Measurements from ENCODE around the gene APOBEC3C. TPM values are rescaled to one million over a fixed set of nuclear protein-coding genes. Genes with fewer than 3 reads are reported as not detected.
A peak's percentile ranks its signal among the peaks of the same experiment; 100 is the strongest.
"Not testable (repeated sequence)": the region's sequence is repeated elsewhere in the genome, so short reads cannot be mapped to it uniquely, and the experiment has no call there.

Gene APOBEC3C
- total RNA-seq, 3 donors from 2014 or later (not counting 1 experiment from before 2014, with no cell fraction given) = 144 to 168 (median 155) TPM

DNA sequence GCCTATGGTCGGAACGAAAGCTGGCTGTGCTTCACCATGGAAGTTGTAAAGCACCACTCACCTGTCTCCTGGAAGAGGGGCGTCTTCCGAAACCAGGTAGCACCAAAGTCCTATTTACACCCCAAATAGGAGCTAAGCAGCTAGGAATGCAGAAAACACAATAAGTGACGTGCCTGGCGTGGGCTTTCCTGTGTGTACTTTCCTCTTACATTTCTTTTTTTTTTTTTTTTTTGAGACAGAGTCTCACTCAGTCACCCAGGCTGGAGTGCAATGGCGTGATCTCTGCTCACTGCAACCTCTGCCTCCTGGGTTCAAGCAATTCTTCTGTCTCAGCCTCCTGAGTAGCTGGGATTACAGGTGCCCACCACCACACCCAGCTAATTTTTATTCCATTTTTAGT lies 35.4 kb downstream of the APOBEC3C start:
- H3K9me3 ChIP-seq (ENCODE audit: control insufficient read depth, insufficient read depth, low read length); ATAC-seq; intact Hi-C loops (cut with micrococcal nuclease); H3K36me3 Mint-ChIP-seq; H3K4me3 Mint-ChIP-seq; H3K27me3 ChIP-seq (ENCODE audit: control insufficient read depth, insufficient read depth, low read length); H3K36me3 ChIP-seq (ENCODE audit: control insufficient read depth, insufficient read depth, low read length); DNase-seq; H3K27ac ChIP-seq (ENCODE audit: low read length); H3K9me3 Mint-ChIP-seq; H3K27me3 Mint-ChIP-seq (ENCODE audit: low read depth in 2 of 2); H3K27ac Mint-ChIP-seq; H3K4me3 ChIP-seq (ENCODE audit: low read length): not testable (repeated sequence)
- 89% methylated on average over 7 of the region's 7 CpGs for WGBS (ENCODE audit: insufficient coverage)
- peaks cover 23 to 37% of the 10 kb centered on the region in 2 donors for H3K4me1 Mint-ChIP-seq
- H3K4me1 ChIP-seq (ENCODE audit: control insufficient read depth, insufficient read depth, low read length) = peaks cover 12% of the 10 kb centered on the region

DNA sequence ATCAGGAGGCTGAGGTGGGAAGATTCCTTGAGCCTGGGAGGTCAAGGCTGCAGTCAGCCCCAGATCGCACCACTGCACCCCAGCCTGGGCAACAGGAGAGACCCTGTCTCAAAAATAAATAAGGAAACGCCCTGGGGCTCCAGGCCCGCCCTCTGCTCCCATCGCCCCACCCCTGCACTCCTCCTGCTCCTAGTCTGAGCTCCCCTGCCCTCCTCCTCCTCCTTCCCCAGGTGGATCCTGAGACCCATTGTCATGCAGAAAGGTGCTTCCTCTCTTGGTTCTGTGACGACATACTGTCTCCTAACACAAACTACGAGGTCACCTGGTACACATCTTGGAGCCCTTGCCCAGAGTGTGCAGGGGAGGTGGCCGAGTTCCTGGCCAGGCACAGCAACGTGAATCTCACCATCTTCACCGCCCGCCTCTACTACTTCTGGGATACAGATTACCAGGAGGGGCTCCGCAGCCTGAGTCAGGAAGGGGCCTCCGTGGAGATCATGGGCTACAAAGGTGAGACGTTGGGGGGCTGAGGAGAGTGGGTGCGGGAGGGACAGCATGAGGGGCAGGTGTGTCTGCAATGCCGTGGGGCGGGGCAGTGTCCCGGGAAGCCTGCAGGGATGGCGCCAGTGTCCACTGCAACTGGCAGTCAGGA lies 37.9 kb downstream of the APOBEC3C start:
- H3K27me3 ChIP-seq (ENCODE audit: control insufficient read depth, insufficient read depth, low read length); ATAC-seq; DNase-seq; H3K27ac Mint-ChIP-seq; H3K36me3 Mint-ChIP-seq; H3K9me3 ChIP-seq (ENCODE audit: control insufficient read depth, insufficient read depth, low read length); H3K27ac ChIP-seq (ENCODE audit: low read length); H3K9me3 Mint-ChIP-seq; H3K27me3 Mint-ChIP-seq (ENCODE audit: low read depth in 2 of 2); H3K36me3 ChIP-seq (ENCODE audit: control insufficient read depth, insufficient read depth, low read length); H3K4me3 ChIP-seq (ENCODE audit: low read length); H3K4me3 Mint-ChIP-seq; H3K4me1 ChIP-seq (ENCODE audit: control insufficient read depth, insufficient read depth, low read length); intact Hi-C loops (cut with micrococcal nuclease): not testable (repeated sequence)
- peaks cover 10 to 14% of the 10 kb centered on the region in 2 donors for H3K4me1 Mint-ChIP-seq
- WGBS (ENCODE audit: insufficient coverage) = 97% methylated on average over 15 of the region's 18 CpGs

DNA sequence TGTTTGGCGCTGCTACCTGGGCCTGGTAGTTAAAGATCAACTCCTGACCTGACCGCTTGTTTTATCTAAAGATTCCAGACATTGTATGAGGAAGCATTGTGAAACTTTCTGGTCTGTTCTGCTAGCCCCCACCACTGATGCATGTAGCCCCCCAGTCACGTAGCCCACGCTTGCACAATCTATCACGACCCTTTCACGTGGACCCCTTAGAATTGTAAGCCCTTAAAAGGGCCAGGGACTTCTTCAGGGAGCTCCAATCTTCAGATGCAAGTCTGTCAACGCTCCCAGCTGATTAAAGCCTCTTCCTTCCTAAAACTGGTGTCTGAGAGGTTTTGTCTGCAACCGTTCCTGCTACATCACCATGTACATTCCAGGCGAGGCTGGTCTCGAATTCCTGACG lies 41.6 kb downstream of the APOBEC3C start:
- DNase-seq = no peak
- Mint-ChIP-seq H3K27ac (no peak overlapping the region), H3K4me3 (no peak overlapping the region), H3K27me3 (ENCODE audit: low read depth in 2 of 2) (no peaks in the 10 kb centered on the region), H3K4me1 (peaks cover 7% of the 10 kb centered on the region in 2 donors), H3K9me3 (no peaks in the 10 kb centered on the region), H3K36me3 (no peaks in the 10 kb centered on the region)
- H3K27ac ChIP-seq (ENCODE audit: low read length) = no peak overlapping the region
- no peaks in the 10 kb centered on the region for H3K27me3 ChIP-seq (ENCODE audit: control insufficient read depth, insufficient read depth, low read length)
- peaks cover 7% of the 10 kb centered on the region for H3K4me1 ChIP-seq (ENCODE audit: control insufficient read depth, insufficient read depth, low read length)
- ATAC-seq = no peak
- H3K9me3 ChIP-seq (ENCODE audit: control insufficient read depth, insufficient read depth, low read length) = no peaks in the 10 kb centered on the region
- TF ChIP-seq, protein P1, sequence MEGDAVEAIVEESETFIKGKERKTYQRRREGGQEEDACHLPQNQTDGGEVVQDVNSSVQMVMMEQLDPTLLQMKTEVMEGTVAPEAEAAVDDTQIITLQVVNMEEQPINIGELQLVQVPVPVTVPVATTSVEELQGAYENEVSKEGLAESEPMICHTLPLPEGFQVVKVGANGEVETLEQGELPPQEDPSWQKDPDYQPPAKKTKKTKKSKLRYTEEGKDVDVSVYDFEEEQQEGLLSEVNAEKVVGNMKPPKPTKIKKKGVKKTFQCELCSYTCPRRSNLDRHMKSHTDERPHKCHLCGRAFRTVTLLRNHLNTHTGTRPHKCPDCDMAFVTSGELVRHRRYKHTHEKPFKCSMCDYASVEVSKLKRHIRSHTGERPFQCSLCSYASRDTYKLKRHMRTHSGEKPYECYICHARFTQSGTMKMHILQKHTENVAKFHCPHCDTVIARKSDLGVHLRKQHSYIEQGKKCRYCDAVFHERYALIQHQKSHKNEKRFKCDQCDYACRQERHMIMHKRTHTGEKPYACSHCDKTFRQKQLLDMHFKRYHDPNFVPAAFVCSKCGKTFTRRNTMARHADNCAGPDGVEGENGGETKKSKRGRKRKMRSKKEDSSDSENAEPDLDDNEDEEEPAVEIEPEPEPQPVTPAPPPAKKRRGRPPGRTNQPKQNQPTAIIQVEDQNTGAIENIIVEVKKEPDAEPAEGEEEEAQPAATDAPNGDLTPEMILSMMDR (IDR thresholded peaks at IDR 0.05) = no peak
- 94% methylated on average over 11 of the region's 11 CpGs for WGBS (ENCODE audit: insufficient coverage)
- no peak overlapping the region for H3K4me3 ChIP-seq (ENCODE audit: low read length)
- no peaks in the 10 kb centered on the region for H3K36me3 ChIP-seq (ENCODE audit: control insufficient read depth, insufficient read depth, low read length)
- intact Hi-C loops (cut with micrococcal nuclease) = no loop called here

DNA sequence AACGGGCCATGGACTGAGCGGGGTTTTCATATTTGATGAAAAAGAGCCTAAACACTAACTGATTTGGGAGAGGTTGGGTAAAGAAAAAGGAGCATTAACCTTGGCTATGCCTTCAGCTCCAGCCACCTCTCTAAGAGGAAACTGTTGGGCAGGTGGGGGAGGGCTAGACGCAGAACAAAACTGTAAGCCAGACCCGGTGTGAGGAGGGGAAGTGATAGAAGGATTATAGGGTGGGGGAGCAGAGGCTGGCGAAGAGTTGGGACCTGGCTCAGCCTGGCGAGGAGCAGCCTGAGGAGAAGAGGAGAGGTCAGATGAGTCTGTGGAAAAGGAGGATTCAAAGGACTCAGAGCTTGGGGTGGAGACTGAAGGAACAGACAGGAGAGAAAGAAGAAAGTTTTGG lies 47.2 kb downstream of the APOBEC3C start:
- not testable (repeated sequence) for H3K9me3 ChIP-seq (ENCODE audit: control insufficient read depth, insufficient read depth, low read length); H3K4me3 ChIP-seq (ENCODE audit: low read length); H3K9me3 Mint-ChIP-seq; H3K36me3 ChIP-seq (ENCODE audit: control insufficient read depth, insufficient read depth, low read length); H3K27ac Mint-ChIP-seq; ATAC-seq; H3K36me3 Mint-ChIP-seq; DNase-seq; H3K27me3 ChIP-seq (ENCODE audit: control insufficient read depth, insufficient read depth, low read length); H3K4me1 Mint-ChIP-seq; H3K4me3 Mint-ChIP-seq; H3K27me3 Mint-ChIP-seq (ENCODE audit: low read depth in 2 of 2)
- intact Hi-C loops (cut with micrococcal nuclease) = loop anchor here (5.0 kb wide), 1 partner anchor 34 kb away; no protein-coding TSS in a partner anchor
- H3K27ac ChIP-seq (ENCODE audit: low read length) = peak overlapping the region; percentile 28
- H3K4me1 ChIP-seq (ENCODE audit: control insufficient read depth, insufficient read depth, low read length) = peaks cover 37% of the 10 kb centered on the region
- WGBS (ENCODE audit: insufficient coverage) = 46% methylated on average over 6 of the region's 6 CpGs

DNA sequence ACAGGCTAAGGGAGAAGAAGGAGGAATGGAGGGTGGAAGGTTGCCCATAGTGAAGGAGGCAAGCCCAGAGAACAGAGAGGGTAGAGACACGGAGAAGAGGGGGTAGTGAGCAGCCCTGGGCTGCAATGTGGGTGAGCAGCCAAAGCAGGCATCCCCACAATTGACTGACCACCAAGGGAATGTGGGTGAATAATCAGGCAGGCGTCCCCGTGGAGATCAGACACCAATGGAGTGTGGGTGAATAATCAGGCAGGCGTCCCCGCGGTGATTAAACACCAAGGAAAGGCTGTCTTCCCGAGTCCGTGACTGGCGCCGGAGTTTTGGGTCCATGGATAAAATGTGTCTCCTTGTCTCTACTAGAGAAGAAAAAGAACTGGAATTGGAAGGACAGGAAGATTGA lies 47.9 kb downstream of the APOBEC3C start:
- not testable (repeated sequence) for H3K27me3 ChIP-seq (ENCODE audit: control insufficient read depth, insufficient read depth, low read length); H3K36me3 Mint-ChIP-seq; H3K4me1 Mint-ChIP-seq; H3K9me3 Mint-ChIP-seq; H3K9me3 ChIP-seq (ENCODE audit: control insufficient read depth, insufficient read depth, low read length); DNase-seq; H3K27me3 Mint-ChIP-seq (ENCODE audit: low read depth in 2 of 2); H3K4me3 ChIP-seq (ENCODE audit: low read length); H3K27ac Mint-ChIP-seq; ATAC-seq; H3K36me3 ChIP-seq (ENCODE audit: control insufficient read depth, insufficient read depth, low read length); H3K4me3 Mint-ChIP-seq
- Histone ChIP-seq H3K27ac (ENCODE audit: low read length) (peak overlapping the region; percentile 28), H3K4me1 (ENCODE audit: control insufficient read depth, insufficient read depth, low read length) (peaks cover 44% of the 10 kb centered on the region)
- WGBS (ENCODE audit: insufficient coverage) = 90% methylated on average over 10 of the region's 10 CpGs
- intact Hi-C loops (cut with micrococcal nuclease) = loop anchor here (5.0 kb wide), 1 partner anchor 35 kb away; no protein-coding TSS in a partner anchor

DNA sequence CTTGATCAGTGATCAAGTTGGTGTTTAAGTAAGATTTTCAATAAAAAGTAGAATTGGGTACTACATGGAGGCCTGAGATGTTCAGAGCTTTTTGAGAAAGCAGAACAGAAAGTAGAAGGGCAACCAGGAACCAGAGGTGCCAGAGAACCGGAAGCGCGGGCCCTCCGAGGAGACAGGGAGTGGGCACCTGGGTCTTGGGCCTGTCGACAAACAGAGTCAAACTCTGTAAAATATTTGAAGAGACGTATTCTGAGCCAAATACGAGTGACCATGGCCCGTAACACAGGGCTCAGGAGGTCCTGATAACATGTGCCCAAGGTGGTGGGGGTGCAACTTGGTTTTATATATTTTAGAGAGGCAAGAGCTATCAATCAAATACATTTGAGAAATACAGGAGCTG lies 49.8 kb downstream of the APOBEC3C start:
- 58% methylated on average over 8 of the region's 8 CpGs for WGBS (ENCODE audit: insufficient coverage)
- not testable (repeated sequence) for DNase-seq; H3K9me3 Mint-ChIP-seq; H3K36me3 Mint-ChIP-seq; H3K36me3 ChIP-seq (ENCODE audit: control insufficient read depth, insufficient read depth, low read length); H3K4me1 Mint-ChIP-seq; H3K4me3 ChIP-seq (ENCODE audit: low read length); ATAC-seq; H3K27me3 ChIP-seq (ENCODE audit: control insufficient read depth, insufficient read depth, low read length); H3K9me3 ChIP-seq (ENCODE audit: control insufficient read depth, insufficient read depth, low read length); H3K27me3 Mint-ChIP-seq (ENCODE audit: low read depth in 2 of 2)
- peaks cover 45% of the 10 kb centered on the region for H3K4me1 ChIP-seq (ENCODE audit: control insufficient read depth, insufficient read depth, low read length)
- peak overlapping the region; percentile 92 for H3K27ac ChIP-seq (ENCODE audit: low read length)
- H3K4me3 Mint-ChIP-seq = peak overlapping the region; percentile 38
- H3K27ac Mint-ChIP-seq = peak overlapping the region in 1 of 2 donors; percentile 47
- intact Hi-C loops (cut with micrococcal nuclease) = loop anchor here (5.0 kb wide), 1 partner anchor 37 kb away; no protein-coding TSS in a partner anchor

DNA sequence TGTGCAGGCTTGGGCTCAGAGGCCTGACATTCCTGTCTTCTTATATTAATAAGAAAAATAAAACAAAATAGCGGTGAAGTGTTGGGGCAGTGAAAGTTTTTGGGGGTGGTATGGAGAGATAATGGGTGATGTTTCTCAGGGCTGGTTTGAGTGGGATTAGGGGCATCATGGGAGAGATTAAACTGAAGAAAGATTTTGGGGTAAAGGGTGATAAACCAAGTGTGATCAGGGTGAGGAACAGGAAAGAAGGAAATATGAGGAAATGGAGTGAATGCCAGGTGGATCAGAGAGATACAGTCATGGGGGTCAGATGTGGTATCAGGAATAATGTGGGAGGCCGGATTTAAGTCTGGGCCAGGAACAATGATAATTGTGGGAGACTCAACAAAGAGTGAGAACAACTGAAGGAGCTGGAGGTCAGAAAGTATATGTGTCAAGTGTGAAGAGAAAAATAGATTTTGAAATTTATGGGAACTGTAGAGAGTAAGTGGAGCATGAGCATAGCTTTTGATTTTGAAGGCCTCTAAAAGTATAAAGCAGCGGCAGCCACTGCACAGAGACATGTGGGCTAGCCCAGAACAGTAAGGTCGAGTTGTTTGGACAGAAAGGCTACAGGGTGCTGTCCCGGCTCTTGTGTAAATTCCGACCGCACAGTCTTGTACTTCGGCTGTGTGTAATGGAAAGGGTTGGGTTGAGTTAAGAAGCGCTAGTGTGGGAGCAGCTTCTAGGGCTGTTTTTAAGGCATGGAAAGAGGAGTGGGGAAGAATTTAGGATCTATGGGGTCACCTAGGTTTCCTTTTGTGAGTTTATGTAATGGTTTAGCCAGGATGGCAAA lies 52.6 kb downstream of the APOBEC3C start:
- Histone ChIP-seq H3K4me1 (ENCODE audit: control insufficient read depth, insufficient read depth, low read length) (peaks cover 50% of the 10 kb centered on the region), H3K27ac (ENCODE audit: low read length) (peak overlapping the region; percentile 92), H3K4me3 (ENCODE audit: low read length) (peak overlapping the region; percentile 28)
- H3K4me1 Mint-ChIP-seq; H3K27me3 Mint-ChIP-seq (ENCODE audit: low read depth in 2 of 2); DNase-seq; H3K36me3 Mint-ChIP-seq; H3K9me3 Mint-ChIP-seq; H3K4me3 Mint-ChIP-seq; H3K27me3 ChIP-seq (ENCODE audit: control insufficient read depth, insufficient read depth, low read length); H3K27ac Mint-ChIP-seq; H3K36me3 ChIP-seq (ENCODE audit: control insufficient read depth, insufficient read depth, low read length); intact Hi-C loops (cut with micrococcal nuclease); H3K9me3 ChIP-seq (ENCODE audit: control insufficient read depth, insufficient read depth, low read length): not testable (repeated sequence)
- ATAC-seq = peak in 1 of 3 donors; percentile 3
- 75% methylated on average over 9 of the region's 9 CpGs for WGBS (ENCODE audit: insufficient coverage)

All from natural killer cell (primary cell).